ENCODE results near the gene NHLRC1.

NHLRC1 gene

DNA sequence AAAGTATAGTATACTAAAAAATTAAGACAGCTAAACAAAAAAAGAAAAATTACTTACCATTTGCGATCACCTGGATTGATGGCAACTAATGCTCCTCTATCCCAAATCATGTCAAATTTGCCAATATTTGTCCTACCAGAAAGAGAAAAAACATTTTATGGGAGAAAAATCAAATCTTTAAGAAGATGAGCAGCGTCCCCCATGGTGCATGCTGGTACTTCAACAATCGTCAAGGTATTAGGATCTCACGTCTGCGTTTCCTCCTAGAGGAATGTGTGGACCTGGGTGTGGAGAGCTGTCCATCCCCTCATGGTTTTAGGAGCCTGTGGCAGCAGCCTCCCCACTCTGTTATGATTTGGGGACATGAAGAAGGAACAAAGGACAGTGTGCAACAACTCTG, 16.4 kb upstream of the NHLRC1 start:
- DNase-seq = no peak

- no peak for DNase-seq
These were observed 13.8 kb upstream of the NHLRC1 start for GRCh38 chr6:18136260-18136659.

- DNase-seq = no peak
These were observed 12.7 kb upstream of the NHLRC1 start for GRCh38 chr6:18135171-18135570.

DNA sequence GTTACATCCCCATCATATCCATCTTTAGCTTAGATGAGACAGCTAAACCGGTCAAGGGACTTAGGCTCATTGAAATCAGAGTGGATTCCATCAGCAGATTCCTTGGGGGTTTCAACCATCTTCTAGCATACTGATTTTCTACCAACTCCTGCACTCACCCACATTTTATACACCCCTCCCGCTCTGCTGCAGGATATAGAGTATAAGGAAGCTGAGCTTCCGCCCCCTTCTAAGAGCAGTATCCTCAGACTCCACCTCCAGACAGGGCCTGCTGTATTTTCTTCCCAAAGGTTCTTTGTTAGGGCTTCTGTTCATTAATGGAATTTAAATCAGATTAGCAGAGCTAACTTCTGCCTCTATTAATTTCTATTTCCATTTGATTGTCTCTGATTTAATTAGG, 9.9 kb upstream of the NHLRC1 start:
- DNase-seq = no peak

- DNase-seq = no peak
These were observed 3.6 kb upstream of the NHLRC1 start for GRCh38 chr6:18126121-18126520.

GRCh38 chr6:18121580-18122127, 823 bp downstream of the NHLRC1 start:
- no peak for DNase-seq

- DNase-seq = no peak
These were observed 3.2 kb downstream of the NHLRC1 start for GRCh38 chr6:18119236-18119635.

DNA sequence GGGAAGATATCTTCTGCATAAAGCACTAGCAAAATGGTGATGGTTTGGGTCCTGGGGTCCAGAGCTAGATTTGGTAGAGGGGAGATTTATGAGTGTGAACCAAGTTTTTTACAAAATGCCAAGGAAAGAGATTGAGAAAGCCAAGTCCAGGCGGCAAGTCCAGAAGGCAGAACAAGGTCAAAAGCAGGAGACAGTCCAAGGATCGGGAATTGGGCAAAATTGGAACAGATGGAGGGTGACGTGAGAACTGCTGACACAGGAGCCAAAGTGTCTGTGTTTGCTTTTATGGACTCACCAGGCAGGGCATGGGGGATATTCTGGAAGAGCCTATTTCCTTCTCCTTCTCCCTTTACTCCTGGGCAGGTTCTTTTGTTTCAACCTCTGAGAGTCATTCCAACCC, 4.1 kb downstream of the NHLRC1 start:
- peak; percentile 42 for DNase-seq

- DNase-seq = no peak
These were observed 5.3 kb downstream of the NHLRC1 start for GRCh38 chr6:18117136-18117535.

GRCh38 chr6:18115356-18115755, 7.1 kb downstream of the NHLRC1 start:
- DNase-seq = no peak

DNA sequence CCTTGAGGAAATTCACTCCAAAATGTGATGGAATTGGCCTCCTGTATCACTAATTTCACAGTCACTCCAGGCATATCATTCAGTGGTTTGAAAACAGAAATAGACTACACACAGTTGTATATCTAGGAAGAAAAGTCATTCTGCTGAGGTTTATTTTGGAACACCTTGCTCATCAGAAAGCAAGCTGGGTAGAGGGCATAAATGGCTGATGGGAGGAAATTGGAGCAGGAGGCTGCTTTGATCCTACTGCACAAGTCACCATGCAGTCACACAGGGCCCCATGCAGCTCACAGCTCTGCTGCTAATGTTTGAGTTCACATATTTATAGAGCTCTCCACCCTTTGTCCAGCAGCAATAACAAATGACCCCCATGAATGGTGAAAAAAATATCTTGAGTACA, 12.3 kb downstream of the NHLRC1 start:
- no peak for DNase-seq

- DNase-seq = no peak
These were observed 15.4 kb downstream of the NHLRC1 start for GRCh38 chr6:18107061-18107460.

GRCh38 chr6:18102783-18103509, 19.5 kb downstream of the NHLRC1 start:
- no peak for DNase-seq

- no peak for DNase-seq
These were observed 20.6 kb downstream of the NHLRC1 start for GRCh38 chr6:18101873-18102272.

GRCh38 chr6:18101271-18101670, 21.2 kb downstream of the NHLRC1 start:
- no peak for DNase-seq

- DNase-seq = no peak
These were observed 22.2 kb downstream of the NHLRC1 start for GRCh38 chr6:18100296-18100695.

DNA sequence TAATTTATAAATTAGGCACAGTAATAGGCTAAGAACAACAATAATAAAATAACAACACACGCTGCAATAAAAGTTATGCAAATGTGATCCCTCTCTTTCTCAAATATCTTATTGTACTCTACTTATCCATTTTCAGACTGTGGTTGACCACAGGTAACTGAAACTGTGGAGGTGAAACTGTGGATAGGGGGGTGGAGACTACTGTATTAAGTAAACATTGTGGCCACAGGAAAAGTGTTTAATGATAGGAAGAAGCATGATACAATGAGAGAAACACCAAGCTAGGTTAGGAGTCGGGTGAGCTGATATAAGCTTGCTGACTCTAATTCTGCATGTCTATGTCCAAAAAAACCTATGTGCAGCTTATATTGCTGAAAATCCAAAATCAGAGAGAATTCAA, 23.0 kb downstream of the NHLRC1 start:
- no peak for DNase-seq

- DNase-seq = no peak
These were observed 26.1 kb downstream of the NHLRC1 start for GRCh38 chr6:18096423-18096822.

GRCh38 chr6:18091382-18091781, 31.1 kb downstream of the NHLRC1 start:
- no peak for DNase-seq

DNA sequence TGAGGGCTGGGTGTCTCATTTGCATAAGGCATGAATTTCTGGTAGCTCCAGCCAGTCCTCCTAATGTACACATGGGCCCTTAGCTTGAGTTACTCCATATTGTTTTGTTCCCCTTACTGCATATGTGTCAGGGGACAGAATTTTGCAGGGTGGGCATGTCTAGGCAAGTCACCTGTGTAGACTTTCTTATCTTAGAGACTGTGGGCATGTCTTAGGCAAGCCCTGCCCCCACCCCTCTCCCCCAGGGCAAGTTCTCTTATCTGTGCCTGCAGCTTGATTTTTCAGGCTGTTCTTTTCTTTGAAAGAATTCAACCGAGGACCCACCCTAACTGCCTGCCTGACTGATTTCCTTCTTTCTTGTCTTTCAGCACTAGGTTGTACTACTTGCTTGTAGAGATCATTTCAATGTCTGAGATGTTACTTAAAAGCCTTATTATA, 32.1 kb downstream of the NHLRC1 start:
- DNase-seq = no peak

DNA sequence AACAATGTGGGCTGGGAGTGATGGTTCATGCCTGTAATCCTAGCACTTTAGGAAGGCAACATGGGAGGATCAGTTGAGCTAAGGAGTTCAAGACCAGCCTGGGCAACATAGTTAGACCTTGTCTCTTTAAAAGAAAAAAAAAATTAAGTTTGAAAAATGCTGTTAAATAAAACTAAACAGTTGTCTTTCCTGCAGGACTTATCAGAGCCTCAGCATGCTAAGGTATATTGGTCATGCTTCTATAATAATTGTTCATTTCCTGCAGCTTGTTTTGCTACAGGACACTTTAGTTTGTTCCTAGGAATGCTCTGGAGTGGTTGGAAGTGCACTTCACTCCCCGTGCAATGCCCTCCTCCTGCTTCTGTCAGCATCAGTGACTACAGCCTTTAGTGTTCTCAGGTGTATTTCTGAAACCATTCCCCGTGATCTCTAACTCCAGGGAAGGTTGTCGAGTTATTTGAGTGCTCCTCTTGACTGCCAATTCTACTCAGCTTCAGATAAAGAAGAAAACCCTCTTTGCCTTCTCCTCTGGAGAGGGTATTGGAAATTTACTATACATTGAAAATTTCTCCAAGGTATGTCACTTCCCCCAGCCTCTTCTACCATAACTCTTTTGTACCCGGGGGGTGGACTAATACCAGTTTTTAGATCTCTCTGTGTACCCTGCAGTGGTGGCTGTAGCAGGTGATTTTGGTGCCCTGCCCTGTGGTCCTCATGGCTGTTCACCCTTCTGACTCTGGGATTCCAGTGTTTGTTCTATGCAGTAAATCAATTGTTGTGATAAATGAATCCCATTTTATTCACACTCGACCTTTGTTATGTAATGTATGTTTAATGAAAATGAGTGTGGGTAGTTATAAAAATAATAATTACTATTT, 33.8 kb downstream of the NHLRC1 start:
- no peak for DNase-seq

DNA sequence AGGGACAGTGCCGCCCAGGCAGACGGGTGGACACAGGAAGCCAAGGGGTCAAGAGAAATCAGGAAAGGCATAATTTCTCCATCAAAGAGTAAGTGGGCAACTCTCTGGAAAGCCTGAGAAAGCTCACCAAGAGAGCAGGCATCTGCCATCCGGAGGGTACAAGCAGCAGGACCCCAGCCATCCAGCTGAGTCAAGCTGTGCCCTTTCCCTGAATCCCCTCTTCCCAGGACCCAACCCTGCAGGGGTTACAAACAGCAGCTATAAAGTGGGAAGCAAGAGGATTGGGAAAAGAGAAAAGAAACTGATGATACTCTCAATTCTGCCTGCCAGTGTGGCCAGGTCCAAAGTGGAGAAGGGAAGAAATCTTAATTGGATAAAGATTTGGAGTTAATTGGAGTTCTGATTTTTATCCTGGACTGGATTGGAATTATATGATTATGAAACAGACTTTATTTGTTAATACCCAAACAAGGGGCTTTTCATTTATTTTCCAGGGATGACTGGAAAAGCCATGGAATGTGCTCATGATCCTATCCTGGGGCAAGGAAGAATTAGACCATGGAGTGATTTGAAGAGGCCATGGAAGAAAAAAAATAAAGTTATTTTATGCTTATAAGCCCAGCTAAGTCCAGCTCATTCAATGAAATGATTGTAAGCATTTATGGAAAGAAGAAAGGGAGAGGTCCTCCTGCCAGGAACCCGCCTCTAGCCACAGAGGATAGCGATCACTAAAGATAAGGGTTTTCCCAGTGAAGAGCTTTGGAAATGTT, 34.9 kb downstream of the NHLRC1 start:
- no peak for DNase-seq

- no peak for DNase-seq
These were observed 41.3 kb downstream of the NHLRC1 start for GRCh38 chr6:18081025-18081668.

All from NCI-H1694 treated with DMSO at 0.1 percent for 48 hours (cell line).